ENCODE results near the gene POLR1H. TPM values are rescaled to one million over a fixed set of nuclear protein-coding genes. Genes with fewer than 3 reads are reported as not detected.

Gene POLR1H
- total and polyA plus RNA-seq, 8 donors, result 21.3 to 47.8 (median 36.3) TPM

GRCh38 chr6:30102970-30103871 lies 42.2 kb downstream of the POLR1H start:
- Histone ChIP-seq H3K4me1 (peaks cover 21 to 36% of the 10 kb centered on the region in 2 donors), H3K4me3 (peak overlapping the region; percentile 17 to 44), H3K27ac (peak overlapping the region in 1 of 2 donors; percentile 60), H3K36me3 (no peaks in the 10 kb centered on the region), H3K27me3 (peaks cover 17 to 70% of the 10 kb centered on the region in 2 donors), H3K9me3 (no peaks in the 10 kb centered on the region)
- ATAC-seq (peak; percentile 83), DNase-seq (peak; percentile 75 to 86 (median 84))
- peak; percentile 87 to 91 for TF ChIP-seq CTCF (IDR thresholded peaks at IDR 0.05)
- intact Hi-C loops (cut with DNase I), result no loop called here

DNA sequence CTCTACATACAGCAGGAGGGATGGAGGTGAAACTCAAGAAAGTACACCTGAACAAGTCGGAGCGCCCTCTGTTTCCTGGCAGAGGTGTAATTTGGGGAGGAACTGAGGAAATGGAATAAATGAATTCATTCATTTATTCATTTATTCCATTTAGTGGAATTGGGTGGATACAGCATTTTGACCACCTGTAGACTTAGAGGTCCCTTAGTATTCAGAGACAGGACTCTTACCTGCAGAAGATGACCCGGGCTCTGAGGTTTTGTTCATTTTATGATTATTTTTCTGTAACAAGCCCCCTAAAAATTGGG lies 42.8 kb downstream of the POLR1H start:
- Histone ChIP-seq H3K4me1 (peaks cover 21 to 36% of the 10 kb centered on the region in 2 donors), H3K9me3 (no peaks in the 10 kb centered on the region), H3K4me3 (peak overlapping the region; percentile 17 to 44), H3K36me3 (no peaks in the 10 kb centered on the region), H3K27ac (peak overlapping the region in 1 of 2 donors; percentile 60), H3K27me3 (peaks cover 11 to 69% of the 10 kb centered on the region in 2 donors)
- intact Hi-C loops (cut with DNase I), result no loop called here
- no peak for TF ChIP-seq CTCF (IDR thresholded peaks at IDR 0.05)
- DNase-seq (no peak), ATAC-seq (no peak)

DNA sequence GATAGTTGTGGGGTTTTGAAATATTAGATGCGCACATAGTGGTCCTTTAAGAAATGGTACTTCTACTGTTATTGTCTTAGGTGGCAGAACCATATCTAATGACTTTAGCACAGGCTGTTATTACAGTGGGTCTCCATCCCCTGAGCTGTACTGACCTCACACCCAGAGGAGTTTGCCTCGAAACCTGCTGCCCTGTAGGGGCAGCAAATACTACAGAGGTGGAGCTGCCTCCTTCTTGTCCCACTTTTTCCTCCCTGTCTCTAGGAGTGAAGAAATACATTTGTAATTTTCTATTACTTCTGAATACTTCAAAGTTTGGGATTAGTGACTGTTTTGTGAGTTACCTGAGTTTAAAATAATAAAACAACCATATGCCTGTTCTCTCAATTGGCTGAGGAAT lies 43.6 kb downstream of the POLR1H start:
- DNase-seq, result no peak
- Histone ChIP-seq H3K9me3 (no peaks in the 10 kb centered on the region), H3K4me3 (no peak overlapping the region), H3K27ac (no peak overlapping the region), H3K27me3 (peaks cover 11 to 69% of the 10 kb centered on the region in 2 donors), H3K36me3 (no peaks in the 10 kb centered on the region), H3K4me1 (peaks cover 21 to 36% of the 10 kb centered on the region in 2 donors)
- intact Hi-C loops (cut with DNase I), result no loop called here
- no peak for TF ChIP-seq CTCF (IDR thresholded peaks at IDR 0.05)
- no peak for ATAC-seq

DNA sequence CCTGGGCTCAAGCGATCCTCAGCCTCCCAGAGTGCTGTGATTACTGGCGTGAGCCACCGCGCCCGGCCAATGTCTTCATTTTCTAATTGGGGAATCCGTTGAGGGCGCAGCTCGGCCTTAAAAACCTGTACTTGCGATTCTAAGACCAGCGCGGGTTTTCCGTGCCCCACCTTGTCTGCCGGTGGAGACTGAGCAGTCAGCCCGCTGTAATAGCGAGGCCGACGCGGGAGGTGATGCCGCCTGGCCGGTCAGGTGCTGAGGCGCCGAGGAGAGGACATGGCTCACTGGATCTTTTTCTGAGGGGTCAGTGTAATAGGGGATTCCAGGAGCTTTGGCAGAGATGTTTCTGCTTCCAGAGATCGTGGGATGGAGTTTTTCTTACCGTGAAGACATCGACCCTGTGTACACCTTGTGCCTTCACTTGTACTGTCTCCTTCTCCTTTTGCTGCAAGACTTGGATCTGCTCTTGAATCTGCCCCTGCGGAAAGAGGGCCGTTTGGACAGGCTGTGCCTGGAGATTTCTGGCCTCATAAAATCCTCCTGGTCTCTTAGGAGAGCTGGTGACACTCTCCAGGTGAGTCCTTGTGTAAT lies 50.3 kb downstream of the POLR1H start:
- no peaks in the 10 kb centered on the region for H3K36me3 ChIP-seq
- no peak for TF ChIP-seq CTCF (IDR thresholded peaks at IDR 0.05)
- no peaks in the 10 kb centered on the region for H3K9me3 ChIP-seq
- intact Hi-C loops (cut with DNase I), result no loop called here
- peaks cover 17 to 80% of the 10 kb centered on the region in 2 donors for H3K27me3 ChIP-seq
- ATAC-seq (no peak), DNase-seq (no peak)
- H3K4me1 ChIP-seq, result no peaks in the 10 kb centered on the region
- no peak overlapping the region for H3K4me3 ChIP-seq
- no peak overlapping the region for H3K27ac ChIP-seq

GRCh38 chr6:30112402-30112994 lies 51.4 kb downstream of the POLR1H start:
- Histone ChIP-seq H3K27ac (no peak overlapping the region), H3K4me3 (no peak overlapping the region), H3K36me3 (no peaks in the 10 kb centered on the region), H3K27me3 (peaks cover 17 to 75% of the 10 kb centered on the region in 2 donors), H3K9me3 (no peaks in the 10 kb centered on the region), H3K4me1 (no peaks in the 10 kb centered on the region)
- DNase-seq, result no peak
- intact Hi-C loops (cut with DNase I), result no loop called here
- TF ChIP-seq CTCF (IDR thresholded peaks at IDR 0.05), result no peak
- no peak for ATAC-seq
